Neural cell (in vitro differentiated cells): ENCODE results near the gene TMPRSS11A. TPM values are rescaled to one million over a fixed set of nuclear protein-coding genes. Genes with fewer than 3 reads are reported as not detected.

ENCODE experiments used
- H2AFZ ChIP-seq: fragments of 200-600, 300-800 bp; sonication (generic), shearing (Covaris generic); 2 replicates; pipeline ENCODE4 v1.6.0; 2014; ENCODE audit warnings: low read depth, mild to moderate bottlenecking, antibody characterized with exemption, low read length, moderate library complexity
- H3F3A ChIP-seq: fragments of 200-600 bp; shearing (Covaris generic); 2 replicates; pipeline ENCODE4 v1.6.1; 2016; ENCODE audit warnings: mild to moderate bottlenecking, moderate library complexity, mixed read lengths, antibody characterized with exemption, low read length; ENCODE audit not compliant: insufficient read depth, poor library complexity, severe bottlenecking
- H3K27ac ChIP-seq: fragments of 200-600, 300-800 bp; sonication (generic), shearing (Covaris generic); 2 replicates; pipeline ENCODE4 v1.5.1; 2014; ENCODE audit warnings: mild to moderate bottlenecking, low read length, moderate library complexity
- H3K27me3 ChIP-seq: fragments of 300-800, 200-600 bp; sonication (generic), shearing (Covaris generic); 2 replicates; pipeline ENCODE4 v1.6.0; 2014; ENCODE audit warnings: mild to moderate bottlenecking, low read depth, low read length, moderate library complexity; ENCODE audit not compliant: insufficient read depth
- H3K36me3 ChIP-seq: fragments of 300-800, 200-600 bp; sonication (generic), shearing (Covaris generic); 2 replicates; pipeline ENCODE4 v1.5.1; 2014; ENCODE audit warnings: mild to moderate bottlenecking, antibody characterized with exemption, low read length, moderate library complexity; ENCODE audit not compliant: insufficient read depth
- H3K4me2 ChIP-seq: fragments of 300-800, 200-600 bp; sonication (generic), shearing (Covaris generic); 2 replicates; pipeline ENCODE4 v1.6.0; 2014; ENCODE audit warnings: mild to moderate bottlenecking, low read length
- H3K4me3 ChIP-seq: fragments of 300-800, 200-600 bp; sonication (generic), shearing (Covaris generic); 2 replicates; pipeline ENCODE4 v1.5.1; 2014; ENCODE audit warnings: mild to moderate bottlenecking, low read length, moderate library complexity
- H3K79me2 ChIP-seq: fragments of 200-600 bp; shearing (Covaris generic); replicated peaks from 2 replicates; pipeline ENCODE4 v1.6.0; 2014; ENCODE audit warnings: mild to moderate bottlenecking, low read length, moderate library complexity; ENCODE audit not compliant: insufficient read depth
- H3K9ac ChIP-seq: fragments of 300-800, 200-600 bp; sonication (generic), shearing (Covaris generic); 2 replicates; pipeline ENCODE4 v1.6.1; 2016; ENCODE audit warnings: mild to moderate bottlenecking, low read length, mixed read lengths
- H3K9me2 ChIP-seq: fragments of 200-600 bp; shearing (Covaris generic); 2 replicates; pipeline ENCODE4 v1.6.1; 2016; ENCODE audit warnings: mild to moderate bottlenecking, low read length, mixed read lengths; ENCODE audit not compliant: insufficient read depth
- H3K9me3 ChIP-seq: fragments of 200-600, 300-800 bp; sonication (generic), shearing (Covaris generic); 2 replicates; pipeline ENCODE4 v1.6.1; 2016; ENCODE audit warnings: mild to moderate bottlenecking, mixed run types, low read length, moderate library complexity, mixed read lengths
- H4K20me1 ChIP-seq: fragments of 200-600 bp; shearing (Covaris generic); 2 replicates; pipeline ENCODE4 v1.6.1; 2016; ENCODE audit warnings: mild to moderate bottlenecking, mixed run types; ENCODE audit not compliant: insufficient read depth
- EP300 ChIP-seq: fragments of 450-650 bp; conservative IDR thresholded peaks from 2 replicates; pipeline ENCODE4 v1.6.1; 2014; ENCODE audit warnings: antibody characterized with exemption, mild to moderate bottlenecking, moderate library complexity; ENCODE audit not compliant: poor library complexity, severe bottlenecking
- EZH2 ChIP-seq: fragments of 200-600, 300-800 bp; shearing (Covaris generic), sonication (generic); IDR thresholded peaks from 2 replicates; pipeline ENCODE4 v1.6.1; 2014; ENCODE audit warnings: antibody characterized with exemption, low read length, borderline replicate concordance, mild to moderate bottlenecking; ENCODE audit not compliant: insufficient read depth, poor library complexity, severe bottlenecking
- MXI1 ChIP-seq: fragments of 450-650 bp; conservative IDR thresholded peaks from 2 replicates; pipeline ENCODE4 v1.6.1; 2014; ENCODE audit warnings: antibody characterized with exemption, mild to moderate bottlenecking; ENCODE audit not compliant: poor library complexity, severe bottlenecking
- POLR2AphosphoS5 ChIP-seq: IDR thresholded peaks from 2 replicates; pipeline ENCODE4 v1.6.1; 2012
- RAD21 ChIP-seq: fragments of 450-650 bp; conservative IDR thresholded peaks from 2 replicates; pipeline ENCODE4 v1.6.1; 2014; ENCODE audit warnings: antibody characterized with exemption, mild to moderate bottlenecking, moderate library complexity
- SMC3 ChIP-seq: fragments of 450-650 bp; conservative IDR thresholded peaks from 2 replicates; pipeline ENCODE4 v1.6.1; 2014; ENCODE audit warnings: antibody characterized with exemption, mild to moderate bottlenecking, moderate library complexity; ENCODE audit not compliant: poor library complexity
- TAF1 ChIP-seq: IDR thresholded peaks from 2 replicates; pipeline ENCODE4 v1.6.1; 2012; ENCODE audit warnings: low read depth
- polyA plus RNA-seq: library from polyadenylated mRNA; depleted of rRNA; stranded (reverse); fragments of >200 nt; gene quantifications from 2 replicates; pipeline ENCODE4 v1.2.3, GENCODE V29; 2014
- TF ChIP-seq, protein P1 (sequence below): IDR thresholded peaks from 2 replicates; pipeline ENCODE4 v1.6.1; 2012; ENCODE audit warnings: borderline replicate concordance
- TF ChIP-seq, protein P2 (sequence below): fragments of 450-650 bp; IDR thresholded peaks from 2 replicates; pipeline ENCODE4 v1.5.1; 2014; ENCODE audit warnings: antibody characterized with exemption, mild to moderate bottlenecking, moderate library complexity; ENCODE audit not compliant: poor library complexity, severe bottlenecking

The TMPRSS11A gene
- polyA plus RNA-seq, 1 donor from 2014 or later, result not detected

DNA sequence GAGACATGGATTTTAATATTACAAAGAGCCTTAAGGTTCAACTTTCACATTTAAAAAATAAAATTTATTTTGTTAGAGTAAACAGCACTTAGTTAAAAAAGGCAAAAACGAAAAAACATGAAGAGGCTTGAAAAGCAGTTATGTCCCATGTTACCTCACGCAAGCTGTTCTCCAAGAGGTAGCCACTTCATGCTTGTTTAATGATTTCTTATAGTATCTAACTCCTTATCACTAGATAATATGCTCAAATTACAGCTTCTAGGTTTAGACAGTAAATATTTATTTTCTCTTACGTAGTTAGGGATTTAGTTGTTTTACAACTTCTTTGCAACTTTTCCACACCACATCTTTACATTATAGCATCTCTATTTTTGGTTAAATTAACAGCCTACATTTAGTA, 51.7 kb downstream of the TMPRSS11A start:
- no peaks in the 10 kb centered on the region for H4K20me1 ChIP-seq
- H3K9ac ChIP-seq, result no peak overlapping the region
- H3K4me3 ChIP-seq, result no peak overlapping the region
- H3K4me2 ChIP-seq, result no peak overlapping the region
- H3K9me3 ChIP-seq, result no peaks in the 10 kb centered on the region
- H2AFZ ChIP-seq, result no peak overlapping the region
- no peaks in the 10 kb centered on the region for H3K79me2 ChIP-seq
- no peaks in the 10 kb centered on the region for H3K36me3 ChIP-seq
- TF ChIP-seq, protein P1, sequence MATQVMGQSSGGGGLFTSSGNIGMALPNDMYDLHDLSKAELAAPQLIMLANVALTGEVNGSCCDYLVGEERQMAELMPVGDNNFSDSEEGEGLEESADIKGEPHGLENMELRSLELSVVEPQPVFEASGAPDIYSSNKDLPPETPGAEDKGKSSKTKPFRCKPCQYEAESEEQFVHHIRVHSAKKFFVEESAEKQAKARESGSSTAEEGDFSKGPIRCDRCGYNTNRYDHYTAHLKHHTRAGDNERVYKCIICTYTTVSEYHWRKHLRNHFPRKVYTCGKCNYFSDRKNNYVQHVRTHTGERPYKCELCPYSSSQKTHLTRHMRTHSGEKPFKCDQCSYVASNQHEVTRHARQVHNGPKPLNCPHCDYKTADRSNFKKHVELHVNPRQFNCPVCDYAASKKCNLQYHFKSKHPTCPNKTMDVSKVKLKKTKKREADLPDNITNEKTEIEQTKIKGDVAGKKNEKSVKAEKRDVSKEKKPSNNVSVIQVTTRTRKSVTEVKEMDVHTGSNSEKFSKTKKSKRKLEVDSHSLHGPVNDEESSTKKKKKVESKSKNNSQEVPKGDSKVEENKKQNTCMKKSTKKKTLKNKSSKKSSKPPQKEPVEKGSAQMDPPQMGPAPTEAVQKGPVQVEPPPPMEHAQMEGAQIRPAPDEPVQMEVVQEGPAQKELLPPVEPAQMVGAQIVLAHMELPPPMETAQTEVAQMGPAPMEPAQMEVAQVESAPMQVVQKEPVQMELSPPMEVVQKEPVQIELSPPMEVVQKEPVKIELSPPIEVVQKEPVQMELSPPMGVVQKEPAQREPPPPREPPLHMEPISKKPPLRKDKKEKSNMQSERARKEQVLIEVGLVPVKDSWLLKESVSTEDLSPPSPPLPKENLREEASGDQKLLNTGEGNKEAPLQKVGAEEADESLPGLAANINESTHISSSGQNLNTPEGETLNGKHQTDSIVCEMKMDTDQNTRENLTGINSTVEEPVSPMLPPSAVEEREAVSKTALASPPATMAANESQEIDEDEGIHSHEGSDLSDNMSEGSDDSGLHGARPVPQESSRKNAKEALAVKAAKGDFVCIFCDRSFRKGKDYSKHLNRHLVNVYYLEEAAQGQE, result no peak
- TF ChIP-seq SMC3 (no peak), EZH2 (no peak)
- no peaks in the 10 kb centered on the region for H3F3A ChIP-seq
- no peaks in the 10 kb centered on the region for H3K27me3 ChIP-seq
- no peak overlapping the region for H3K27ac ChIP-seq
- H3K9me2 ChIP-seq, result no peaks in the 10 kb centered on the region

- H3K9ac ChIP-seq, result no peak overlapping the region
- no peak overlapping the region for H3K4me2 ChIP-seq
- no peak overlapping the region for H3K27ac ChIP-seq
- H3K79me2 ChIP-seq, result no peaks in the 10 kb centered on the region
- H3F3A ChIP-seq, result no peaks in the 10 kb centered on the region
- H3K36me3 ChIP-seq, result no peaks in the 10 kb centered on the region
- no peak overlapping the region for H2AFZ ChIP-seq
- H3K9me3 ChIP-seq, result no peaks in the 10 kb centered on the region
- no peaks in the 10 kb centered on the region for H3K27me3 ChIP-seq
- H4K20me1 ChIP-seq, result no peaks in the 10 kb centered on the region
- no peak for TF ChIP-seq EP300
- TF ChIP-seq POLR2AphosphoS5, result no peak
- no peak for TF ChIP-seq RAD21
- TF ChIP-seq, protein P1, result no peak
- no peak for TF ChIP-seq SMC3
- no peak for TF ChIP-seq TAF1
- TF ChIP-seq, protein P2, sequence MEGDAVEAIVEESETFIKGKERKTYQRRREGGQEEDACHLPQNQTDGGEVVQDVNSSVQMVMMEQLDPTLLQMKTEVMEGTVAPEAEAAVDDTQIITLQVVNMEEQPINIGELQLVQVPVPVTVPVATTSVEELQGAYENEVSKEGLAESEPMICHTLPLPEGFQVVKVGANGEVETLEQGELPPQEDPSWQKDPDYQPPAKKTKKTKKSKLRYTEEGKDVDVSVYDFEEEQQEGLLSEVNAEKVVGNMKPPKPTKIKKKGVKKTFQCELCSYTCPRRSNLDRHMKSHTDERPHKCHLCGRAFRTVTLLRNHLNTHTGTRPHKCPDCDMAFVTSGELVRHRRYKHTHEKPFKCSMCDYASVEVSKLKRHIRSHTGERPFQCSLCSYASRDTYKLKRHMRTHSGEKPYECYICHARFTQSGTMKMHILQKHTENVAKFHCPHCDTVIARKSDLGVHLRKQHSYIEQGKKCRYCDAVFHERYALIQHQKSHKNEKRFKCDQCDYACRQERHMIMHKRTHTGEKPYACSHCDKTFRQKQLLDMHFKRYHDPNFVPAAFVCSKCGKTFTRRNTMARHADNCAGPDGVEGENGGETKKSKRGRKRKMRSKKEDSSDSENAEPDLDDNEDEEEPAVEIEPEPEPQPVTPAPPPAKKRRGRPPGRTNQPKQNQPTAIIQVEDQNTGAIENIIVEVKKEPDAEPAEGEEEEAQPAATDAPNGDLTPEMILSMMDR, result no peak
- TF ChIP-seq MXI1, result no peak
- TF ChIP-seq EZH2, result no peak
- no peak overlapping the region for H3K4me3 ChIP-seq
- no peaks in the 10 kb centered on the region for H3K9me2 ChIP-seq
Observed at GRCh38 chr4:67911141-67911540, 52.2 kb downstream of the TMPRSS11A start.
